Non-pigmented ciliary epithelial cell (primary cell): Measurements from ENCODE around the gene IFT172.
A peak's percentile ranks its signal among the peaks of the same experiment; 100 is the strongest.
"Not testable (repeated sequence)": the region's sequence is repeated elsewhere in the genome, so short reads cannot be mapped to it uniquely, and the experiment has no call there.

Source experiments
- DNase-seq: peaks from one replicate; pipeline ENCODE4 v3.0.0-alpha.2; 2010; ENCODE audit warnings: low read depth

The IFT172 gene

DNA sequence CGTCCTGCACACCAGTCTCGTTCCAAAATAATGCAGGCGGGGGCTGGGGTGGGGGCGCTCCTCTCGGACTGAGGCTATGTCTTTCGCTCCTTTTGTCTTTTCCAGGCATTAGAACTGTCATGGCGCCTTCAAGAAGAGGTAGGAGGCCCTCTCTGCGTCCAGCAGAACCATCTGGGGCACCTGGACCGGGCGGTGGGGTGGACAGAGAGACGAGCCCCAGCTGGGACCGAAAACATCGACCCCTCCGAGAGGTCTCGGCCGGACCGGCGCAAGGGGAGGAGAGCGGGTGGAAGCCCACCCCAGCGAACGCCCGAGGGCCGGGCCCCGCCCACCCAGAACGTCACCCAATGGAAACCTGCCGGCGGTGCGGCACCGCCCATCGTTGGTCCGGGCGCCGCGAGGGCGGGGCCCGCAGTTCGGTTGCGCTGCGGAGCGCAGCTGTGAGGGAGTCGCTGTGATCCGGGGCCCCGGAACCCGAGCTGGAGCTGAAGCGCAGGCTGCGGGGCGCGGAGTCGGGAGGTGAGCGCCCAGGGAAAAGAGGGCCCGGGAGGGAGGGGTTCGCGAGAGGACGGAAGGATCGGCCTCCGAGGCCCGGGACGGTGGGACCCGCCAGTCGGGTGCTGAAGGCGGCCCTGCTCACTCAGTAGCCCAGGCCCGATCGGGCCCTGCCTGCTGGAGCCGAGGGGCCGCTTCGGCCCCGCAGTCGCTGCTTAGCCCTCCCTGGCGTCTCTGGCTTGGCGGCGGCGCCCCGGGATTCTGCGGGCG, 61.1 kb downstream of the IFT172 start, which contains the start of gene NRBP1:
Gene NRBP1 (plus strand): TSS at position 419 of the 765 bp plus-strand sequence. CDS start 4,643 bp downstream, outside the sequence.
- DNase-seq, result peak; percentile 34

DNA sequence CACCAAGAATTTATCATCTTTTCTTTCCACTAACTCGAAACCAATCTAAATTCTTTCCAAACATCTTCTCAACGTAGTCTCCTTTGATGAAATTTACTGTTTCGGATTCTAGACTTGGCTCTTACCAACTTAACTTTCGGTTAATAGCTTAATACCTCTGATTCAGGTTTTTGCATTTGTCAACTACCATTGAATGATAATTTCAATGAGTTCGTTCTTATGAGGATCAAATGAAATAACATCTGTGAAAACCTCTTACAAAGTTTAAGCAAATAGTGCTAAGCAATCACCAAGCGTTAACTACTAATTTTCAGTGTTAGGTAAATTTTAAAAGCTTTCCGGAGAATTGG, 61.7 kb downstream of the IFT172 start:
- DNase-seq, result no peak

DNA sequence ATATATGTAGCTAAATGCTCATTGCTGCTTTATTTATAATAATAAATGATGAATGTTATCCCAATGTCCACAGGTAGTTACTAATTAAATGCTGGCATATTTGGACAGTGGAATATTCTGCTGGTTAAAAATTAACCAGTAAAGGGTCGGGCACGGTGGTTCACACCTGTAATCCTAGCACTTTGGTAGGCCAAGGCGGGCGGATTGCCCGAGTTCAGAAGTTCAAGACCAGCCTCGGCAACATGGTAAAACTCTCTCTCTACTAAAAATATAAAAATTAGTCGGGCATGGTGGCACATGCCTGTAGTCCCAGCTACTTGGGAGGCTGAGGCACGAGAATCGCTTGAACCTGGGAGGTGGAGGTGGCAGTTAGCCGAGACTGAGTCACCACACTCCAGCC, 64.5 kb downstream of the IFT172 start:
- not testable (repeated sequence) for DNase-seq

DNA sequence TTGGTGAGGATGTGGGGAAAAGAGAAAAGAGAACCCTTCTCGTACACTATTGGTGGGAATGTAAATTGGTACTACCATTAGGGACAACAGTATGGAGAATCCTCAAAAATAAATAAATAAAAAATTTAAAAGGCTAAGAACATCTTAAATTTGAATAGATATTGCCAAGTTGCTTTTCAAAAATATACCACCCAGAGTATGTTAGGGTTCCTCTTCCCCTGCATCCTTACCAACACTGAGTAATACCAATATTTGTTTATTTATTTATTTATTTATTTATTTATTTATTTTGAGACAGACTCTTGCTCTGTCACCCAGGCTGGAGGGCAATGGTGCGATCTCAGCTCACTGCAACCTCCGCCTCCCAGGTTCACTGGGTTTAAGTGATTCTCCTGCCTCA, 66.6 kb downstream of the IFT172 start:
- DNase-seq, result no peak

DNA sequence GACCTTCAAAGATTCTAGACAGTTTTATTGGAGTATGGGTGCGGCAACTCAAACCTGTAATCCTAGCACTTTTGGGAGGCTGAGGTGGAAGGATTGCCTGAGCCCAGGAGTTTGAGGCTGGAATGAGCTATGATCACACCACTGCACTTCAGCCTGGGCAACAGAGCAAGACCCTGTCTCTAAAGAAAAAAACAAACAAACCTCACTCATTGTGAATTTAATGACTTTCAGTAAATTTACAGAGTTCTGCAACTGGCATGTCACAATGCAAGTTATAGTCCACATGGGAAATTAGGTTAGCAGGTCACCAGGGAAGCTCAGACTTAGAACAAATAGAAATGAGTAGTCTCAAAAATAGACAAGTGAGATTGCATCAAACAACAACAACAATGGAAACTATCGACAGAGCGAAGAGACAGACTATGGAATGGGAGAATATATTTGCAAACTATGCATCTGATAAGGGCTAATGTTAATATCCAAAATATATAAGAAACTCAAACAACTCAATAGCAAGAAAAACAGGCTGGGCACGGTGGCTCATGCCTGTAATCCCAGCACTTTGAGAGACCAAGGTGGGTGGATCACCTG, 67.8 kb downstream of the IFT172 start:
- DNase-seq, result no peak

DNA sequence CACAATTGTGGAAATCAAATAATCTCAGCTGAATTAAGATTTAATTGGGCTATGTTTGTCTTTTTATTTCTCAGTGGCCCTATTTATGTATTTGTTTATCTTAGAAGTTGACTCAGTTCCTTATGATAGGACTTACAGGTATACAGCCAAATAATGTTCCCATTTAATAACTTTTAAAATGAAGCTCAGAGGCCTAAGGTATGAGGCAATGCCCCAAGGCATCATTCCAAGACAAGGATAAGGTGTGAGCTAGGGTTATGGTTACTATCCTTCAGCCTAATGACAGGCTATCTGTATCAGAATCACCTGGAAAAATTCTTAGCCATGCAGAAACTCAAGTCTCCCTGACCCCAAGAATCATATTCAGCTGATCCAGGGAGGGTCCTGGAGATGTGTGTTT, 68.5 kb downstream of the IFT172 start:
- no peak for DNase-seq

DNA sequence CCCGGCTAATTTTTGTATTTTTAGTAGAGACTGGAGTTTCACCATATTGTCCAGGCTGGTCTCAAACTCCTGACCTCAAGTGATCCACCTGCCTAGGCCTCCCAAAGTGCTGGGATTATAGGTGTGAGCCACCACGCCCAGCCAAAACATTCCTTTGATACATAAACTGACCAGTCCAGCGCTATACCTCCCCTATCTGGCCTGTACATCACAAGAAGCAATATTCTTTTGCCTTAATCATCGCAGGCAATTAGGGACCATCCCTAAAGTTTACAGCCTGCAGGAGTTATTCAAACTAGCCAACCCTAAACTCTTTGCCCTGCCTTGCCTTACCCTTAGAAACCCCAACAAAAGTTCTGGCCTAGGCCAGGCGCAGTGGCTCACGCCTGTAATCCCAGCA, 73.4 kb downstream of the IFT172 start:
- DNase-seq, result no peak

DNA sequence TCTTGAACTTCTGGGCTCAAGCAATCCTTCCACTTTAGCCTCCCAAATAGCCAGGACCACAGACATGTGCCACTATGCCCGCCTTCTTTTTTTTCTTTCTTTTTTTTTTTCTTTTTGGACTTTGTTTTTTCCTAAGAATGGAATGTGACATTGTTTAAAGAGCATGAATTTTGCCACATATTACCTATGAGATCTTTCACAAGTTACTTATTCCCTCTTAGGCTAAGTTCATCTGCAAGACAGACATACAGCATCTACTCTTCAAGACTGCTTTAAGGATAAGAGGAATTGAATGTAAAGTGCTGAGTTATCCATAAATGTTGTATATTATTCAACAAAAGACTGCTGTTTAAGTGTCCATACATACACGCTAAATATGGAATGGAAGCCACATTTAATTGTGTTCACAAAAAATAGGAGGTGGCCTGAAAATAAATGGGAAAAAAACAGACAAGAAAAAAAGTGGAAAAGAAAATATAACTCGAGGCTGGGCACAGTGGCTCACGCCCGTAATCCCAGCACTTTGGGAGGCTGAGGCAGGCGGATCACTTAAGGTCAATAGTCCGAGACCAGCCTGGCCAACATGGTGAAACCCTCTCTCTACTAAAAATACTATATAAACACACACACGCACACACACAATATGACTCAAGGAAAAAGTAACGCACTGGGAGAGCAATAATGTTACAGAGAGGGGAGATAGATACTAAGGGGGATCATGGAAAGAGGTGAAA, 77.0 kb downstream of the IFT172 start:
- no peak for DNase-seq

DNA sequence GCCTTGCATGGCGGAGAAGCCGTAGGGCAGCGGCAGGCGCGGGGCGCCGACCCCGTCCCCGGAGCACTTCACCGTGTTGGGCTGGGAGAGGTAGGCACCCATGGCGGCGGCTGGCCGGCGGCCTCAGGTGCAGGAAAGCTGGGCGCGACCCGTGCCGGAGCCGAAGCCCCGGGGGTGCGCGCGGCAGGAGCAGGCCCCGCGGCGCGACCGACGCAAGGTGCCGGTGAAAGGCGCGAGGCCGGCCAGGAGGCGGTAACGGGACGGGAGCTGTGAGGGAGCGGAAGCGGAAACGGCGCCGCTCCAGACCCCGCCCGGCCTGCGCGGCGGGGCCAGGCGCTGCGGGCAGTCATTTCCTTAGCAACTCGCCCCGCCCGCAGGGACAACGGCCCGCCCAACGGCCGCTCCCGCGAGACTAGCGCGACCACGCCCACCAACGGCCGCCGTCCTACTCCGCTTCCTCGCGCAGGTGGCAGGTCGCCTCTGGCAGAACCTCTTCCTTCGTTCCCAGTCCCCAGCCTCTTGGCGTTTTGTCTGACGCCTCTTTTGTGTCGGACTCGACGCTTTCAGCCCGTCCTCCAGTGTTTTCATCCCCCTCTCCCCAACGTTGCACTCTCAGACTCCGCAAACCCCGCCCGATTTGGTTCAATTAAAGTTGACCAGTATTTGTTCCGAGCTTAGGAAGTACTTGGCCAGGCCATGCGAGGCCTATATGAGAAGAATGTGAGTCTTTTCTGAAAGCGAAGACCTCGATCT, 80.0 kb downstream of the IFT172 start, which contains the start of gene PPM1G:
Gene PPM1G (minus strand): TSS at position 271 of the 753 bp plus-strand sequence. CDS start 169 bp downstream, at position 102.
- no peak for DNase-seq

DNA sequence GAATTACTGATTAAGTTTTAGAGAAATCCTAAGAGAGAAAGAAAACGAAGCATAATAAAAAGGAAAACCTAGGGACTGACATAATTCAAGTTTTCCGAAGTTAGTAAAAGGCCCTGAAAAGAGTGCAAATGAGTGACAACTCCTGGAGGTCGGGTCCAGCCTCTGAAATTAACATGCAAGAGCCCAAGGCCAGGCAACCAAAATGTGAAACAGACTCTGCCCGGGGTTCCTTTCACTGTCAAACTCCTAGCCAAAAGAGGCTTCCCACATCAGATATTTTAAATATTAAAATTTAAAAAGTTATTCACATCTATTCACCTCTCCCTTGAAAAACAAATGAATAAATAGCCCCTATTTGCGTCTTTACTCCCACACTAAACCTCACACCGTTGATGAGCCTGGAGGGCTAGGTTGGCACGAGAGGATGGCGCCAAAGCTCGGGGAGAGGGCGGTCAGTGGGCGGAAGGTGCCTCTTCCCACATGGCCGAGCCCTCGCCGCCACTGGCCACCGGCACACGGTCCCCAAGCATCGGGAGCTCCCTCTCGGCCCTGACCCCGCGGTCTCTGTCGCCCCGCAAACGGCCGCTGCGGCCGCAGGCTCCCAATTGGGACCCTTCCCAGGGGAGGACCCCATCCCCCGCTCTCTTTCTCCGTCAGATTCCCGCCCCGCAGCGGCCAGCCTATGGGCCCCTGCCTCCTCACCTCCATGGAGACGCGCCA, 80.8 kb downstream of the IFT172 start:
- DNase-seq, result no peak

DNA sequence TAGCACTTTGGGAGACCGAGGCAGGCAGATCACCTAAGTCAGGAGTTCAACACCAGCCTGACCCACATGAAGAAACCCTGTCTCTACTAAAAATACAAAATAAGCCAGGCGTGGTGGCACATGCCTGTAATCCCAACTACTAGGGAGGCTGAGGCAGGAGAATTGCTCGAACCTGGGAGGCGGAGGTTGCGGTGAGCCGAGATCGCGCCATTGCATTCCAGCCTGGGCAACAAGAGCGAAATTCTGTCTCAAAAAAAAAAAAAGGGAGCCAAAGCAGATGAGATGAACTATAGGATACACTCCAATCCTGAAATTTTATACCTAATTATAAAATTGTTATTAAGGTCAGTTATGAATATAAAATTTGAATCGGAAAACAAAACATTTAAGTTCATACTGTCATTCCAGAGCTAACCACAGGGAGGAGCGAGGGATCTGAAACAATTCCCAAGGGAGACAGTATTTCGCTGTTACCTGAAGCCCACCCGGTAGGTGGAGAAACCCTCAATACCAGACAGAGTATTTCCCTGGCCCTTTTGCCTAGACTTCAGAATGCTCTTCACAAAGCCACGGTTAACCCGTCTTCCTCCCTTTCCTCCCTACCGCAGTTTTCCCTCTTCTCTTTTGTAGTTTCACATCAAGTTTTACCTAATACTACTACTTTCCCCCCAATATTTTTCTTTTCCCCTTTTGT, 81.6 kb downstream of the IFT172 start:
- no peak for DNase-seq

DNA sequence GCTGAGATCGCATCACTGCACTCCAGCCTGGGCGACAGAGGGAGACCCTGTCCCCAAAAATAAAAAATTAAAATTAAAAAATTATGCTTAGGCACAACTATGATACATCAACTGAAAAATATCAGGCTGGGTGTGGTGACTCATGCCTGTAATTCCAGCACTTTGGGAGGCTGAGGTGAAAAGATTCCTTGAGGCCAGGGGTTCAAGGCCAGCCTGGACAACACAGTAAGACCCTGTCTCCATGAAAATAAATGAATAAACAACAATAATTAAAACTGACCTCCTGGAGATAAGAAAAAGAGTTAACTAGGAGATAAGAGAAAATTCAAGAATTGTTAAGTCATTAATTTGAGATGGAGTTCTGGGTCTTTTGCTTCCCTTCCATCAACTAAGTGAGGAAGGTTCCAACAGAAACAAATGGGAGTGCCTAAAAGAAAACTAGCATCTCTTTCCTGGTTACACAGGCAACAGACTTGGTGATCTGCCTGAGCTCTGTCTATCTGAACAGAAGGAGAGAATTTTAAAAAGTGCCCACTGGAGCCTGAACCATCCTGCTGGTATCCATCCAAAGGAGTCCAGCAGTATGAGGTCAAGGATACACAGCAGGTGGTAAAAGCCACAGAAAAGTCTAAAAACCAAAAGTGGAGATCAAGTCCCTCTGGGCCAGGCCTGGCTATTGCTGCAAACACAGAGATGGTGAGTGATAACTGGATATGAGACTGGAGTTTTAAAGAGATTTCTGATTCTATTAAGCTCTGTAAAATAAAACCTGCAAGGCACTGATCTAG, 89.0 kb downstream of the IFT172 start:
- DNase-seq, result no peak

DNA sequence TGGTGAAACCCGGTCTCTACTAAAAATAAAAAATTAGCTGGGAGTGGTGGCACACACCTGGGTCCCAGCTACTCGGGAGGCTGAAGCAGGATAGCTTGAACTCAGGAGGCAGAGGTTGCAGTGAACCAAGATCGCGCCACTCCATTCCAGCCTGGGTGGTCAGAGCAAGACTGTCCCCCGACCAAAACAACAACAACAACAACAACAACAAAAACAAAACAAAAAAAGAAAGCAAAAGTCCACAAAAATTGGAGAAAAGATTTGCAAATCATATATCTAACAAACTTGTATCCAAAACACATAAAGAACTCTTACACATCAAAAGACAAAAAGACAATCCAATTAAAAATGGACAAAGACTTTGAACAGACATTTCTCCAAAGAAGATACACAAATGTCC, 90.6 kb downstream of the IFT172 start:
- no peak for DNase-seq
